Peyer's patch (tissue), 4 donors: ENCODE measurements around the gene IGF2R.

Experiments
- CTCF ChIP-seq, 6 experiments: fragments of 450-650 bp in 4 of 6; fragments of 200-600 bp in 2 of 6; sonication (generic) in 1 of 6; IDR thresholded peaks; one replicate each; pipeline ENCODE4 v1.5.1; 2017 to 2019; ENCODE audit warnings: antibody characterized with exemption in 6 of 6, mild to moderate bottlenecking in 3 of 6, moderate library complexity in 1 of 6
- POLR2A ChIP-seq, 2 donors: fragments of 450-650 bp; IDR thresholded peaks; one replicate each; pipeline ENCODE4 v1.5.1; 2017; ENCODE audit warnings: antibody characterized with exemption in 2 of 2, mild to moderate bottlenecking in 2 of 2, moderate library complexity in 2 of 2

DNA sequence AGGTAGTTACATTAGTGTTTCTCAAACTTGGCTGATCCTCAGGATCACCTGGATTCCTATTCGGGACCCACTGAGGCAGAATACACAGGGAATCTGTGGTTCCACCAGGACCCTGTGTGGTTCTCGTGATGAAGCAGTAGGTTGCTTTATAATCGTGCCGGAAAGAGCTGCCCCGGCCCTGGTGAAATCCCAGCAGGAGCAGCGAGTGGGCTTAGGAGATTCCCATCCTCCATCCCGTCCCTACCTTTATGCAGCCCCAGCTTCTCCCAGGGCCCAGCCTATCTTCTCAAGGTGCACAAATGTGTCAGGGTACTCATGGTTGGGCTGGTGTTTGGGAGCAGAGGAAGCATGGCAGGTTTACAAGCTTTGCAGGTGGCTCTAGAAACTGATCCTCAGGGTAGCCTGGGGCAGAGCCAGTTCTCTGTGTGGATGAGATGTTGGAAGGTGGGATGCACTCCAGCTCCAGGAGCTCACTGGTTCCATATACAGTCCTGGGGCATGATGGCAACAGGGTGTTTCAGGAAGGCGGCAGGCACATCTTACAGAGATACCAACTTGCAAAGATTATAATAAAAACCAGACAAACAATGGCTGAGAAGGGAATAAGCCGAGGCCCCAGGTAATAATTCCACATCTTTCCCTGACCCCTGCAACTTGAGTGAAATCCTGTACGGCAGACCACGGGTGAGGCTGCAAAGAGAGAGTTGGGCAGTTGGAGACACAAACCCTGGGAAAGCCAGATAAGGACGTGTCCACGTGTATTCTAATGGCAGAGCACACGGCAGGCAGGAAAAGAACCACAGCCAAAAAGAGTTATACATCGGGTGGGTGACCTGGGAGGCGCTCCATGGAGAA lies 158.6 kb downstream of the IGF2R start:
- TF ChIP-seq CTCF (IDR thresholded peaks at IDR 0.05) = no peak
- TF ChIP-seq POLR2A (IDR thresholded peaks at IDR 0.05) = no peak
